ENCODE results near the gene RAB40B. TPM values are rescaled to one million over a fixed set of nuclear protein-coding genes. Genes with fewer than 3 reads are reported as not detected.

The RAB40B gene
- total RNA-seq, 1 donor from 2014 or later = 3.2 TPM

DNA sequence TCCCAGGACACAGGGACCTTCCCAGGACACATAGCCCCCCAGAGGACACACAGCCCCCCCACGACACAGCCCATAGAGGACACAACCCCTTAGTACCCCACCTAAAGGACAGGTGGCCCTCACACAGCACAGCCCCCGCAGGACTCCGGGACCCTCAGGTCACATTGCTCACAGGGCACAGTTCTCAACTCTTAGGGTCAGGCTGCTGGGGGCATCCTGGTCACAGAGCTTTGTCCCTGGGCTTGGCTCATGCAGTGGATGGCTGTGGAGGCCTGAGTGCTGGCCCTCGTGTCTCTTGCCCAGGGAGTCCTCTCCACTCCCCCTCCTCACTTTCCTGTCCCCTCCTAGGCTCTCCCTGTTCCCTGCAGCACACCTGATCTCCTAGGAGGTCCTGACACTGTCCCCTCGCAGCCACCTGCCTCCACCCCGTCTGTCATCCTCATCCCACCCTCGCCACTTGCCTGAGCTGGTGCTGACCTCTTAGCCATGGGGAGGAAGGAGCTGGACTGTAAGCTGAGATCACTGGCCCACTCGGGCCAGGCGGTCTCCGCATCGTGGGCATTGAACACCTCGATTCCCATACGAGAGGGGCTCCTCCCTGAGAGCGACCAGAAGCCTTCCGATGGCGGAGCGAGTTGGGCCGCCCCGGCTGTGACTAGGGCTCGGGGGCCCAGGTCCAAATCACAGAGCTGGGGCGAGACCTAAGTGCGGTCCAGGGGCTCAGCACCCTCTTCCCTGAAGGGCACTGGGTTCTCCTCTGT lies 48.8 kb downstream of the RAB40B start:
- no peak for DNase-seq (ENCODE audit: low read depth in 2 of 2)

DNA sequence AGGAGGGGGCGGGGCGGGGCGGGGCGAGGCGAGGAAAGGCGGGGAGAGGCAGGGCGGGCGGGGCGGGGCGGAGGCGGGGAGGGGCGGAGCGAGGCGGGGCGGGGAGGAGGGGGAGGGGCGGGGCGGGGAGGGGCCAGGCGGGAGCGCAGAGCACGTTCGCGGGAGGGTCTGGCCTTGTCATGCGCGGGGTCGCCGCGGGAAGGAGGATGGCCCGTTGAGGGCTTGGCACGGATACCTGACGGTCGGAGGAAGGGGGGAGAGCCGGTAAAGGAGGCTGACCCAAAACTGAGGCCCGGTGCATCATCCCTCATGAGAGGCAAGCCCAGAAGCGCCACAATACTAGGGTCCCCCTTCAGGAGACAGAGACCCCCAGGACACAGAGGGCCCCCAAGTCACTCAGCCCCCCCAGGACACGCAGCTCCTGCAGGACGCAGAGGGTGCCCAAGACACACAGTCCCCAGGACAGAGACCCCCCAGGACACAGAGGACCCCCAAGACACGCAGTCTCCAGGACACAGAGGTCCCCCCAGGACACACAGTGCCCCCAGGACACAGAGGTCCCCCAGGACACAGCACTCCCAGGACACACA lies 49.7 kb downstream of the RAB40B start:
- DNase-seq (ENCODE audit: low read depth in 2 of 2) = no peak

DNA sequence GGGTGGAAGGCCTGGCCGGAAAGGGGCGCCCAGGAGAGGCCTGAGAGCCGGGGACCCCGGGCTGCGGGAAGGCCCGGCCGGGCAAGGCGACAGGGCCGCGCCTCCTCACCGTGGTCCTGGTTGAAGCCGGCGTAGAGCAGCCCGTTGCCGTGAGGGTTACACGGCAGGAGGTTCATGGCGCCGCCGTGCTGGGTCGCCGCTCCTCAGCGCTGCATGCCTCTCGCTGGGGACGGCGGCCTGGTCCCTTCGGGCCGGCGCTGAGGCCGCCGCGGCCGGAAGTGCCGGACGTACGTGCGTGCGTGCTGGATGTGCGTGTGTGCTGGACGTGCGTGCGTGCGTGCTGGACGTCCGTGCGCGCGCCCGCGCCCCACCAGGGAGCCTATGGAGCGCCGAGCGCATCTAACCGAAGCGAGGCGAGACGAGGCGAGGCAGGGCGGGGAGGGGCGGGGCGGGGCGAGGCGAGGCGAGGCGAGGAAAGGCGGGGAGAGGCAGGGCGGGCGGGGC lies 50.3 kb downstream of the RAB40B start, which contains the start of gene WDR45B:
WDR45B (minus strand) TSS at position 280 of the 504 bp plus-strand sequence; CDS start at position 176, 104 bp downstream.
- DNase-seq (ENCODE audit: low read depth in 2 of 2) = peak; percentile 99

DNA sequence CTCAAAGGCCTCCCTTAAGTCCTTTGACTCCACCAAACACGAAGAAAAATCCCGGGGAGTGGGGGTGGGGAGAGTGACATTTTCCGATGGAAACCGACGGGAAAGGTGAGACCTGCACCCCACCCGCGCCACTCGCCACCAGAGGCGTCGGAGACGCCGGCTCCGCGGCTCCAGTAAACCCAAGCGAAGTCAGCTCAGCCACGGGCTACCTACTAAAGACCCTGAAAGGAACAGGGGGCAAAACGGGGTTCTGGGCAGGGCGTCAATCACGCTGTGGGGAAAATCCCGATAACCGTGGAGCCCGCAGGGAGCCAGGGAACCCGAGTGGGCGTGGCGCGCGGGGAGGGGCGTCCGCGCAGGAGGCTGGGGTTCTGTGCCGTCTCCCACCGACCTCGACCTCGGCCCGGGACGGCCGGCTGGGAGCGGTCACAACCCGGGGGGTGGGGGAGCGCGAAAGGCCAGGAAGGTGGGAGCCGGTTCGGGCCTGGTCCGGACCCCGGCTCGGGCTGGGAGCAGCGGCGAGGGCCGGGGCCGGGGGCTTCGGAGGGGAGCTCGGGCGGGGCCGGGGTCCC lies 50.8 kb downstream of the RAB40B start:
- peak; percentile 20 to 39 for DNase-seq (ENCODE audit: low read depth in 2 of 2)

DNA sequence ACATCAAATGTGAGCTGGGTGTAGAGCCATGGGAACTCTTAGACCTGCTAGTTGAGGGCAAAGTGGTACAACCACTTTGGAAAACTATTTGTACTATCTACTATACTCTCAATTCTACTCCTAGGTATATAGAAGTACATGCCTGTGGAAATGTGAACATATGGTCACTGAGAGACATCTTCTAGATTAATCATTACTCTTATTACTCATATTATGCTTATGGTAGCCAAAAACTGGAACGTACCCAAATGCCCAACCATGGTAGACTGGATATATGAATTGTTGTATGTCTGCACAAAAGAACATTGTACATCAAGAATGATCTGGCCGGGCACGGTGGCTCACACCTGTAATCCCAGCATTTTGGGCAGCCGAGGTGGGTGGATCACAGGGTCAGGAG lies 53.0 kb downstream of the RAB40B start:
- no peak for DNase-seq (ENCODE audit: low read depth in 2 of 2)

DNA sequence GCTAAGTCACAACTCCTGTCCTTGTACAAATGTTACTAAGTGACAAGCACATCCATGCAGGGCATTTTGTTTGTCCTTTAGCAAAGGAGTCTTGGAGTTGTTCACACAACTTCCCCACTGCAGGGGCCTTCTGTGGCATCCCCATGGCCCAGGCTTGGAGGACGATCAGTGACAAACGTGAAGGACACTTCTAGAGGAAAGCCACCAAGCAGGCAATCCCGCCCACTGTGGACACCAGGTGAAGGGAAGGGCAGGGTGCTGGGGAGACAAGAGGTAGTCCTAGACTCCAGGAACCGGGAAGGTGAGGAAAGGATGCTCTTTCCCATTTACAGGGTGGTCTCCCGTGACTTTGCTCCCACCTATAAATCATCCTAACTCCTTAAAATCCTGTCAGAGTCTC lies 54.4 kb downstream of the RAB40B start:
- DNase-seq (ENCODE audit: low read depth in 2 of 2) = no peak

DNA sequence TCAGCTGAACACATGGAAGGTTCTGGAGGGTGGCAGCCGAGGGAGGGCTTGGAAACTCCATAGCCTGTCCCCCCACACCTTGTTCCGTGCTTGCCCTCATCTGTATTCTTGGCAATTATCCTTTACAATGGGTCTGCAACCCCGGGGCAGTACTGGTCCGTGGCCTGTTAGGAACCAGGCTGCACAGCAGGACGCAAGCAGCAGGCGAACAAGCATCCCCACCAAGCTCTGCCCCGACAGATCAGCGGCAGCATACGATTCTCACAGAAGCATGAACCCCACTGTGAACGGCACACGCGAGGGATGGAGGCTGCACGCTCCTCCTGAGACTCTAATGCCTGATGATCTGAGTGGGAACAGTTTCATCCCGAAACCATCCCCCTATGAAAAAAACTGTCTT lies 56.5 kb downstream of the RAB40B start:
- no peak for DNase-seq (ENCODE audit: low read depth in 2 of 2)

DNA sequence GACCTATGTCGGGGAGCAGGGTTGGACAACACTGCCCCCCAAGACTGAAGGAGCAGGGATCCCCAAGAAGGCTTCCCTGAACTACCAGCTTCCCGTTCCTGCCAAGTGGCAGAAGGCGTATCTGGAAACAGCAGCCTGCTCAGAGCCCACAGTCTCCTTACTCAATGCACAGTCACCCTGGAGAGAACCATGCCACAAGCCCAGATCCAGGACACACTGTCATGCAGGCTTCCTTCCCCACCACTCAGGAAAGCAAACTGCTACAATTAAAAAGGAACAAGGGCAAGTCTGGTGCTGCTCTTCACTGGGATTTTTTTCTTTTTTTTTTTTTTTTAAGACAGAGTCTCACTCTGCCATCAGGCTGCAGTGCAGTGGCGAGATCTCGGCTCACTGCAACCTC lies 58.5 kb downstream of the RAB40B start:
- no peak for DNase-seq (ENCODE audit: low read depth in 2 of 2)

DNA sequence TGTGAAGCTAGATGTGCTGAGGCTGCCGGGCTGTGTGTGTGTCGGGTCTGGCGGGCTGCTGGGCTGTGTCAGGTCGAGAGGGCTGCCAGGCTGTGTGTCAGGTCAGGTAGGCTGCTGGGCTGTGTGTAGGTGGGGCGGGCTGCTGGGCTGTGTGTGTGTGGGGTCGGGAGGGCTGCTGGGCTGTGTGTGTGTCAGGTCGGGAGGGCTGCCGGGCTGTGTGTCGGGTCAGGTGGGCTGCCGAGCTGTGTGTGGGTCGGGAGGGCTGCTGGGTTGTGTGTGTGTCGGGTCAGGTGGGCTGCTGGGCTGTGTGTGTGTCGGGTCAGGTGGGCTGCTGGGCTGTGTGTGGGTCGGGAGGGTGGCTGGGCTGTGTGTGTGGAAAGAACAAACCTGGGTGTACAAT lies 58.9 kb downstream of the RAB40B start:
- DNase-seq (ENCODE audit: low read depth in 2 of 2) = no peak

DNA sequence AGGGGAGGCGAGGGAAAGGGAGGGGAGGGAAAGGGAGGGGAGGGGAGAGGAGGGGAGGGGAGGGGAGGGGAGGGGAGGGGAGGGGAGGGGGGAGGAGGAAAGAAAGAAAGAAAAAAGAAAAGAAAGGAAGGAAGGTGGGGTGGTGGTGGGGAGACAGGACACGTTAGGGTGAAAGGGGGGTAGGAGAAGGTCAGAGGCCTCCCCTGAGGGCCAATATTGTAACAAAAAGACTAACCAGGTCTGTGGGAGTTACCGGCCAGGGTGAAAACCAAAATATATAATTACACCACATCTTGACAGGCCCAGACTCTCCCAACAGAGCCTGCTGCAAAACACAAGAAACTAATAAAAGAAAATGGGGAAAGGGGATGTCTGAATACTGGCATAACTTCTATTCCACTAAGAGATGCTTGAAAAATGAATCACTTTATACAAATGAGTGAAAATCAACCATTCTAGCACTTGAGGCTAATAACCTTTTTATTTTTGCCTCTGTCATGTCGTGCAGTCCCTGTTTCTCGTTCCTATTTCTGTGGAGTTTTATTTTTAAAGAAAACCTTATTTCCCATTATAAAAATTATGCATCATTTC lies 60.2 kb downstream of the RAB40B start:
- DNase-seq (ENCODE audit: low read depth in 2 of 2) = no peak

DNA sequence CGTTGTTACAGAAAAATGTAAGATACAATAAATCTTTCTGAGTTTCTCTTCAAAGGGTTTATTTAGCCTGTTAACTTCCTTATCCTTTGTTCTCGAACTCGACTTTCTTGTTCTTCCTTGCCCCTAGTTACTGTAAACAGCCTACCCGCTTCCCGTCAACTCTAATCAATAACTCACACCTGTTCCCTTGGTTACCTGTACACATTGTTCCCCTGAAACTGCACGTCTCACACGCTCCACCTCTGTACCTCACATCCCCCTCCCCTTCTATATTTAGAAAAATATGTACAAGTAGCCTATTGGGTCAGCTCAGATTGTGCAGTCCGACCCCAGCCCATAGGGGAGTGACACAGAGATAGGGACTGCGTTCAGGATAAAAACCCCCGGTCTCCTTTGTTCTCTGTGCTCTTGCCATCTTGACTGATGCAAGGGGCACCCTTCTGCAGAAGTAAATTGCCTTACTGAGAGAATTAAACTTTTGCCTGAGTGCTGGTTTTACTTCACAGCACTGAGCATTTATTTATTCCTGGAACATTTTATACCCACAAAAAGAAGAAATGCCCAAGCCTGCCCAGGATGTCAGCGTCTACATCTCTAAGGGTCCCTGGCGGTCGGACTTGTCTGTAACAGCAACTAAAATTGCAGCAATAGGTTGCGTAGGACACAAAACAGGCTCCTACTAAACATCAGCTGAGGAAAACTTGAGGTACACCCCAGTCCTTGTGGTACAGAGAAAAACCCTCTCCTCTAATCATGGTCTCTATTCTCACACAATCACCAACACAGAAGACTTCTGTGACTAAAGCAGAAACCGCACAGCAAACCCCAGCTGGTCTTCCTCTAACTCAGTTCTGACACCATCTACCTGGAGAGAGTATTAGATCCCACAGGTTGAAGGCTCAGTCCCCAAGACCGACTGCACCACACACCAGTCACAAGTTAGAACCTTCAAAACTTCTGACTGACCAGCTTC lies 61.6 kb downstream of the RAB40B start:
- peak in 1 of 2 donors; percentile 19 for DNase-seq (ENCODE audit: low read depth in 2 of 2)

DNA sequence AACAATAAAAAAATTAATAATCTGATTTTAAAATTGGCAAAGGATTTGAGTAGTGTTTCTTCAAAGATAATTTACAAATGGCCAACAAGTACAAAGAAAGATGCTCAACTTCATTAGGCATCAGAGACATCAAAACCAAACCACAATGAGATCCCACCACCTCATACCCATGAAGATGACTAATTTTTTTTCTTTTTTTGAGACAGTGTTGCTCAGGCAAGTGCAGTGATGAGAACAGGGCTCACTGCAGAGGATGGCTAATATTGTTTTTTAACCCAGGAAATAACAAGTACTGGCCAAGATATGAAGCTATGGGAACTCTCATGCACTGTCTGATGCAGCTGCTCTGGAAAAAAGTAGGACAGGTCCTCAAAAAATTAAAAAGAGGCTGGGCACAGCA lies 65.2 kb downstream of the RAB40B start:
- DNase-seq (ENCODE audit: low read depth in 2 of 2) = no peak

DNA sequence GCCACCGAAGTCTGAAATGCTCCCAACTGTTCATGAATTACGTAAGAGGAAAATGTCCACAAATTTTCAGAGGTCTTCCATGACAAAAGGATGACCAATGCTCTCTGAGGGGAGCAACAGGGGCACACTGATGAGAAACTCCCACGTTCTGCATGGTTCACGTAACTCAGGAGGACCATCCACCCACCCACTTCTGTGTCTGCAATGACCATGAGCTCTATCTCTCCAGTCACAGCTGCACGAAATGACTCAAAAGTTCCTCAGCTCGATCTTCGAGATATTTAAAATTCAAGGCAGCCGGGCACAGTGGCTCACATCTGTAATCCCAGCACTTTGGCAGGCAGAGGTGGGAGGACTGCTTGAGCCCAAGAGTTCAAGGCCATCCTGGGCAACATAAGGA lies 66.0 kb downstream of the RAB40B start:
- DNase-seq (ENCODE audit: low read depth in 2 of 2) = no peak

DNA sequence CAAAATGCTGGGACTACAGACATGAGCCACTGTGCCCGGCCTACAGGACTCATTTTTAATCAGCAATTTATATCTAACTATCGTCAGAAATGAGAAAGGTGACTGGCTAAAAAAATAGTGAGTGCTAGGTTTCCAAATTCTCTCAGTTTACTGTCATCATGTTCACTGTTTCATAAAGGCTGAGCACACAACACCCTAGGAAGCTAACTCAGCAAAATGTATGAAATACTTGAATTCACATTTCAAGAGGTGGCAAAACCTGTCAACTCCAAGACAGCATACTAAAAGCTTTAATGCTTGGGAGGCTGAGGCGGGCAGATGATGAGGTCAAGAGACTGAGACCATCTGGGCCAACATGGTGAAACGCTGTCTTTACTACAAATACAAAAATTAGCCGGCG lies 67.0 kb downstream of the RAB40B start:
- no peak for DNase-seq (ENCODE audit: low read depth in 2 of 2)

DNA sequence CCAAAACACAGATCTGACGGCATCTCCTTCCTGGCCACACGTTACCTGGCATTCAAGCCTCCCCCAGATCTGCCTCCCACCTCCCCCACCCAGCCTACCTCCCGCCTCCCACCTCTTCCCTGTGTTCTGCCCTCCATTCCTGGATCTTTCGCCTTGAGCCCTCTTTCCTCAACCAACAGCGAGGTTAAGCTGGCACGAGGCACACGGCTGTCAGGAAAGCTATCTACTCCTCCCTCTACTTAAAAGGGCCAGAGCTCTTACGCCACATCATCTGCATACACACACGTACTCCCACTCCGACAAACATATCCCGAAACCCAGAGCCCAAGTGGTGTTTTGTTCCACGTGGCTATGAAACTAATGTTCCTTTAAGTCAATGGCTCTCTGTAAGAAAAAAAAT lies 68.3 kb downstream of the RAB40B start:
- DNase-seq (ENCODE audit: low read depth in 2 of 2) = no peak

DNA sequence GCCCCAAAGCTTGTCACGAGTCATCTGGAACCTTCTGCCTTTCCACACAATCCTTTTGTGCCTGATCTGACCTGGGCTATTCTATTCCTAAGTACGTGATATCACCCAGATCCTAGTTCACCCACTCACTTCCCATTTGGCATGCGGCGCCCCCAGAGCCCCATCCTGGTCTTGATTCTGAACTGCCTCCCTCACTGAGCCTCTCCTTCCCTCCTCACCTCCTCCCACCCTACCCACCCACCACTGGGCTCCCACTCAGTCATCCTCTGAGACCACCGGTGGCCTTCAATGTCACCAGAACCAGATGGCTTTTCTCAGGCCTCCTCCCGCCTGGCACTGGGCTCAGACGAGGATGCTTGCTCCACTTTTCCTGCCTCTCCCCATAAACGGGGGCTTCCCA lies 68.8 kb downstream of the RAB40B start:
- DNase-seq (ENCODE audit: low read depth in 2 of 2) = no peak

DNA sequence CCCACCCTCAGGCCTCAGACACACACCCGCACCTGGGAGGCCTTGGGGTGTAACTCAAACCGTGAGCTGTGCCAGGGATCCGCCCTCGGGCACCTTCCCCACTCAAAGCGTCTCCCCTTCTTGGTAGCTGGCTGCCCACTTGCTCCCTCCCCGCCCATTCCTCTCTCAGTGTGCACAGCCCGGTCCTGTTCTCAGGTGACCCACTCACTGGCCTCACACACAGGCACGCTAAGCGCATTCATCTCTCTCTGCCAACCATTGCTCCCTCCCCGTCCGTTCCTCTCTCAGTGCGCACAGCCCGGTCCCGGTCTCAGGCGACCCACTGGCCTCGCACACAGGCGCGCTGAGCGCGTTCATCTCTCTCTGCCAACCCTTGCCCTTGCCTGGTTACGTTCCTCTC lies 71.1 kb downstream of the RAB40B start:
- DNase-seq (ENCODE audit: low read depth in 2 of 2) = no peak

DNA sequence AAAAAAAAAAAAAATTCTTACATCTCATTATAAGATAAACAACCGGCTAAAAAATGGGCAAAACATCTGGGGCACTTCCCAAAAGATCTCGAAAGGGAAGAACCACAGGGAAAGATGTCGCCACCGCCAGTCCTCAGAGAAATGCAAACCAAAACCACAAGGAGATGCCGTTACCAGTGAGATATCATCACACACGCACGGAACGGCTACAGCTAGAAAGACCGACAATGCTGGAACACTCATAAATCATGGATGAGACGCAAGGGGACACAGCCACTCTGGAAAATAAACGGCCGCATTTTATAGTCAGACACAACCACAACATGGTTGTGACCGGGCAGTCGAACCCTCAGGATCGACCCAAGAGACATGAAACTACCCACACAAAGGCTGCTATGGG lies 74.8 kb downstream of the RAB40B start:
- DNase-seq (ENCODE audit: low read depth in 2 of 2) = no peak

DNA sequence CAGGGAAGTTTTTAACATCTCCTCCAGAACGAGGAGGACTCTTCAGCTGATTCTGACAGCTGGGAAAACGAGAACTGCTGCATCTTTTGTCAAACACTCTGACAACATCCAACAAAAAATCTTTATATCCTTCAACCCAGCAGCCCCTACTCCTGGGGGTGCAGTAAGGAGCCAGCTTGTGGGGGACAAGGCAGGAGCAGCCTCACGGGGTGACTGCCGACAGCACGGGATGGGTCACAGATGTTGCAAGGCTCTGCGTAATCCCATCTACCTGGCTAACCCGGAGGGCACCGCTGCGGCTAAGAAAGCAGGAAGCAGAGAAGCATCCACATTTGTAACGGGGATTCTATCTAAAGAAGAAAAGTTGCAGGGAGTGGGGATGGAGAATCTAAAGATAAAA lies 78.9 kb downstream of the RAB40B start:
- DNase-seq (ENCODE audit: low read depth in 2 of 2) = no peak

DNA sequence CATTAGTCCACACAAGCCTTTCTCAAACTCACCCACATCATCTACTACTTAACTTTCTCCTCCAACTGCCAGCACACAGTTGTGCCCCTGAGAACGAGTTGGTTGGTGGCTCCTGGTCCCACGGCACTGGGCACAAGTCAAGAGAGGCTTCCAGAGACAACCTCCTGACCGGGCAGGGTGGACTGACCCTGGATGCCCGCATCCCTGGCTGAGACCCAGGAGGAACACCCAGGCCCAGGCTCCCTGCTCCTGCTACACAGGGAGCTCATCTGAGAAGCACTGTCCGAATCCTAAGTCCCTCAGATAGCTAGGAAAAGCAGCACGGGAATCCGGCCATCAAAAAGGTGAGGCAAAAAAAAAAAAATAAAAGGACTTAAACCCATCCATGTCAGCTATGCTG lies 79.3 kb downstream of the RAB40B start:
- DNase-seq (ENCODE audit: low read depth in 2 of 2) = no peak

DNA sequence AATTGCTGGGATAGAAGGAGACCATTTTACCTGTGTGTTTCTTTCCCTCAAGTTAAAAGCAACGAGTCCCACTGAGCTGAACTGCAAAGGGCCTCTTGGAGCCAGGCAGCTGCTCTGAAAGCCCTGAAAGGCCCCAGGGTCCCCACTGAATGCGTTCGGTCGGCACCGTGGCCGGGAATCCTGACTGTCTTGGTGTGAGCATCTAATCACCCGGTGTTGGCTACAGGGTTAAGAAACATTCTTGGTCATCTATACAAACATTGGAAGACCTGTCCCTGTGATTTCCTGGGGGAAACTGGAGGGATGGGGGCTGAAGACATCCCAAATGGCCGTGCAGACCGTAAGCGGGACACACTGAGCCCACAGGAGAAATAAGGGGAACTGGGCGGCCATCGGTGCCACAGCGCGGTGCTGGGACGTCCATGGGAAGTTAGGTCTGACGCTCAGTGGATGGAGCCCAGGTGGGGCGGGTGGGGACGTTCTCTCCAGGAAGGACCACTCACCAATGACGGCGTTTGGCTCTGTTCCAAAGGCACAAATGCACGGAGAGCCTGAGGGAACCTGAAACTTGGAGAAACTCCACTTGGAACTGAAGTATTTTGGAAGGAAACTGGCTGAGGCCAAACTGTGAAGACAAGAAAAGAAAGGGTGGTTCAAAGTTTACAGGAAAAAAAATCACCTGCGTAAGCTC lies 82.3 kb downstream of the RAB40B start:
- DNase-seq (ENCODE audit: low read depth in 2 of 2) = no peak
